Caco-2 (cell line): ENCODE results near the gene PSMB8. TPM values are rescaled to one million over a fixed set of nuclear protein-coding genes. Genes with fewer than 3 reads are reported as not detected.

Experiments used
- Bru-seq: library from RNA; stranded (reverse); fragments of 400-500 nt; gene quantifications from one replicate; lab custom pipeline; 2021; lab: Mats Ljungman, UMichigan
- BruChase-seq, 2 experiments: library from RNA; stranded (reverse); fragments of 400-500 nt; gene quantifications; one replicate each; lab custom pipeline; 2021; lab: Mats Ljungman, UMichigan
- BruUV-seq: library from RNA; stranded (reverse); fragments of 400-500 nt; replicated peaks from 2 replicates; lab custom pipeline; 2021; lab: Mats Ljungman, UMichigan
- CTCF ChIA-PET: fragments of 300-600 bp; sonication (Branson Sonifier 250); formaldehyde crosslinking; loops from one replicate; lab custom pipeline; 2022; ENCODE audit warnings: antibody characterized with exemption; lab: Charles Lee
- POLR2A ChIA-PET: fragments of 300-600 bp; sonication (Branson Sonifier 250); formaldehyde crosslinking; loops from one replicate; lab custom pipeline; 2022; ENCODE audit warnings: antibody characterized with exemption; lab: Charles Lee
- DNase-seq, 2 experiments: peaks; one replicate each; pipeline versions ENCODE4 v3.0.0 to v3.0.0-alpha.2; 2020 to 2022
- H3K27me3 ChIP-seq: replicated peaks from 2 replicates; pipeline ENCODE4 v1.6.0; 2011; ENCODE audit warnings: low read length; ENCODE audit not compliant: control insufficient read depth, insufficient read depth
- H3K36me3 ChIP-seq: 2 replicates; pipeline ENCODE4 v1.5.1; 2011; ENCODE audit warnings: low read length; ENCODE audit not compliant: control insufficient read depth, insufficient read depth
- H3K4me1 ChIP-seq: fragments of 250-450 bp; sonication (Bioruptor Pico); 2 replicates; pipeline ENCODE4 v1.5.1; 2020; ENCODE audit warnings: mild to moderate bottlenecking
- H3K4me3 ChIP-seq: 2 replicates; pipeline ENCODE4 v1.5.1; 2011; ENCODE audit warnings: low read depth, mild to moderate bottlenecking, control low read depth, low read length
- H3K9me3 ChIP-seq: fragments of 250-450 bp; sonication (Bioruptor Pico); 2 replicates; pipeline ENCODE4 v1.5.1; 2020; ENCODE audit warnings: mild to moderate bottlenecking, moderate library complexity
- H3K27ac Mint-ChIP-seq: one replicate; pipeline ENCODE4 v1.8.0; 2022; ENCODE audit warnings: mixed read lengths; ENCODE audit not compliant: unreplicated experiment
- H3K27me3 Mint-ChIP-seq: one replicate; pipeline ENCODE4 v1.8.0; 2022; ENCODE audit warnings: mixed read lengths; ENCODE audit not compliant: insufficient read depth, unreplicated experiment
- H3K36me3 Mint-ChIP-seq: one replicate; pipeline ENCODE4 v1.8.0; 2022; ENCODE audit warnings: mild to moderate bottlenecking, mixed read lengths; ENCODE audit not compliant: insufficient read depth, unreplicated experiment
- H3K4me1 Mint-ChIP-seq: one replicate; pipeline ENCODE4 v1.8.0; 2022; ENCODE audit warnings: low read depth, mixed read lengths; ENCODE audit not compliant: unreplicated experiment
- H3K4me3 Mint-ChIP-seq: one replicate; pipeline ENCODE4 v1.8.0; 2022; ENCODE audit warnings: mild to moderate bottlenecking, moderate library complexity, mixed read lengths; ENCODE audit not compliant: unreplicated experiment
- H3K9me3 Mint-ChIP-seq: one replicate; pipeline ENCODE4 v1.8.0; 2022; ENCODE audit warnings: mixed read lengths; ENCODE audit not compliant: unreplicated experiment
- CTCF ChIP-seq, 2 experiments: fragments of 200-600 bp in 1 of 2; IDR thresholded peaks; 1 replicate in 1 of 2; 2 replicates in 1 of 2; pipeline versions ENCODE4 v1.5.1 to v1.8.0; 2011 to 2022; ENCODE audit warnings: antibody characterized with exemption in 1 of 2, control low read depth in 1 of 2, inconsistent platforms in 1 of 2, low read depth in 1 of 2, low read length in 1 of 2, mild to moderate bottlenecking in 1 of 2, moderate library complexity in 1 of 2; ENCODE audit not compliant: insufficient read depth in 1 of 2, severe bottlenecking in 1 of 2, unreplicated experiment in 1 of 2
- intact Hi-C: fragments of 100-400 bp; cut with micrococcal nuclease; formaldehyde crosslinking; loops from one replicate; pipeline ENCODE4 v1.10.0; 2022; ENCODE audit not compliant: unreplicated experiment
- long read RNA-seq: library from polyadenylated mRNA; stranded (forward); transcript quantifications from one replicate; pipeline ENCODE4 v2.0.0, GENCODE V29; 2022
- total RNA-seq: library from RNA; stranded (reverse); gene quantifications from 2 replicates; pipeline ENCODE4 v1.2.3, GENCODE V29; 2022

PSMB8 gene
- total RNA-seq (3.7 and 3.9 TPM in 2 replicates), Bru-seq, nascent RNA (percentile 27 among the genes with signal in this experiment), BruChase-seq, experiment 1, labeled RNA remaining after a 2-hour chase (percentile 34 among the genes with signal in this experiment), BruChase-seq, experiment 2, labeled RNA remaining after a 6-hour chase (percentile 41 among the genes with signal in this experiment)
- long read RNA-seq, partial matches to known transcripts, result 0 of 8 reads
- long read RNA-seq, other reads (novel, unspliced or antisense), result 1 of 8 reads

- ChIA-PET CTCF (interaction anchor here (1.6 to 1.7 kb wide), 2 partner anchors 10 to 24 kb away, joined by 10 to 14 read pairs; partner anchors contain the start of genes PSMB9 and TAP1), POLR2A (interaction anchor here (0.7 kb wide), 1 partner anchor 127 kb away, joined by 4 read pairs; no protein-coding TSS in a partner anchor)
- Histone ChIP-seq H3K27me3 (no peaks in the 10 kb centered on the region; the same call in 1 of the 2 replicates), H3K4me1 (no peaks in the 10 kb centered on the region; the same call in 1 of the 2 replicates), H3K9me3 (no peaks in the 10 kb centered on the region), H3K4me3 (peak within 1 kb of the TSS; percentile 47), H3K36me3 (no peaks in the 10 kb centered on the region)
- peak; percentile 89 to 94 for DNase-seq
- Mint-ChIP-seq H3K27me3 (peaks cover 8% of the 10 kb centered on the region), H3K4me1 (peaks cover 5% of the 10 kb centered on the region), H3K4me3 (peak within 1 kb of the TSS; percentile 72), H3K36me3 (peaks cover 11% of the 10 kb centered on the region), H3K27ac (peak within 1 kb of the TSS; percentile 37), H3K9me3 (no peaks in the 10 kb centered on the region)
- TF ChIP-seq CTCF (IDR thresholded peaks at IDR 0.05; ENCODE audit: insufficient read depth in 1 of 2, low read depth in 1 of 2, low read length in 1 of 2, severe bottlenecking in 1 of 2, unreplicated experiment in 1 of 2), result peak in 1 of 2 experiments; percentile 14
- no TSS peak for BruUV-seq
- intact Hi-C loops, result loop anchor here (1.0 kb wide), 1 partner anchor 10 kb away; the partner anchor contains the start of gene PSMB9
Observed at GRCh38 chr6:32843979-32844838, at the start of gene PSMB8. Gene PSMB8 (minus strand): TSS chr6:32844047. CDS start chr6:32843996, 51 bp downstream.

GRCh38 chr6:32890831-32891230 is 47.0 kb upstream of the PSMB8 start:
- Mint-ChIP-seq H3K27ac (no peak overlapping the region), H3K27me3 (peaks cover 7% of the 10 kb centered on the region), H3K36me3 (peaks cover 10% of the 10 kb centered on the region), H3K4me3 (no peak overlapping the region), H3K4me1 (peaks cover 7% of the 10 kb centered on the region), H3K9me3 (no peaks in the 10 kb centered on the region)
- no TSS peak for BruUV-seq
- no peaks in the 10 kb centered on the region for H3K36me3 ChIP-seq
- DNase-seq, result no peak
- no peaks in the 10 kb centered on the region for H3K4me1 ChIP-seq
- H3K27me3 ChIP-seq, result no peaks in the 10 kb centered on the region
- no peaks in the 10 kb centered on the region for H3K9me3 ChIP-seq
- ChIA-PET CTCF (no interaction called here), POLR2A (no interaction called here)
- no peak overlapping the region for H3K4me3 ChIP-seq
- intact Hi-C loops, result loop anchor here (5.0 kb wide), 1 partner anchor 76 kb away; the partner anchor contains the start of gene BRD2
- no peak for TF ChIP-seq CTCF (IDR thresholded peaks at IDR 0.05; ENCODE audit: insufficient read depth in 1 of 2, low read depth in 1 of 2, low read length in 1 of 2, severe bottlenecking in 1 of 2, unreplicated experiment in 1 of 2)

- Histone ChIP-seq H3K36me3 (no peaks in the 10 kb centered on the region), H3K27me3 (no peaks in the 10 kb centered on the region), H3K9me3 (no peaks in the 10 kb centered on the region), H3K4me1 (no peaks in the 10 kb centered on the region), H3K4me3 (no peak overlapping the region)
- no peak for DNase-seq
- Mint-ChIP-seq H3K27ac (no peak overlapping the region), H3K4me1 (no peaks in the 10 kb centered on the region), H3K4me3 (no peak overlapping the region), H3K36me3 (peaks cover 7% of the 10 kb centered on the region), H3K9me3 (no peaks in the 10 kb centered on the region), H3K27me3 (peaks cover 7% of the 10 kb centered on the region)
- intact Hi-C loops, result no loop called here
- CTCF ChIA-PET, result no interaction called here
- TF ChIP-seq CTCF (IDR thresholded peaks at IDR 0.05; ENCODE audit: insufficient read depth in 1 of 2, low read depth in 1 of 2, low read length in 1 of 2, severe bottlenecking in 1 of 2, unreplicated experiment in 1 of 2), result no peak
- BruUV-seq, result no TSS peak
- POLR2A ChIA-PET, result no interaction called here
Observed at GRCh38 chr6:32889533-32889932, 45.7 kb upstream of the PSMB8 start.
